Hepatocyte (in vitro differentiated cells): ENCODE results near the gene TIAM1. TPM values are rescaled to one million over a fixed set of nuclear protein-coding genes. Genes with fewer than 3 reads are reported as not detected.

Experiments
- DNase-seq: peaks from one replicate; pipeline ENCODE4 v3.0.0-alpha.2; 2016; ENCODE audit warnings: low spot score
- H2AFZ ChIP-seq: fragments of 200-600 bp; sonication (generic); 2 replicates; pipeline ENCODE4 v1.6.0; 2016; ENCODE audit warnings: antibody characterized with exemption, mild to moderate bottlenecking
- H3K27ac ChIP-seq: fragments of 200-600 bp; sonication (generic); 2 replicates; pipeline ENCODE4 v1.5.1; 2016; ENCODE audit warnings: mild to moderate bottlenecking
- H3K27me3 ChIP-seq: fragments of 200-600 bp; sonication (generic); 2 replicates; pipeline ENCODE4 v1.6.1; 2016
- H3K36me3 ChIP-seq: fragments of 200-600 bp; sonication (generic); replicated peaks from 2 replicates; pipeline ENCODE4 v1.5.1; 2016; ENCODE audit warnings: low read depth; ENCODE audit not compliant: insufficient read depth
- H3K4me1 ChIP-seq: fragments of 200-600 bp; sonication (generic); 2 replicates; pipeline ENCODE4 v1.5.1; 2016; ENCODE audit warnings: mild to moderate bottlenecking, moderate library complexity; ENCODE audit not compliant: insufficient read depth
- H3K4me2 ChIP-seq: fragments of 200-600 bp; sonication (generic); 2 replicates; pipeline ENCODE4 v1.6.0; 2016
- H3K4me3 ChIP-seq: fragments of 200-600 bp; sonication (generic); 2 replicates; pipeline ENCODE4 v1.5.1; 2016; ENCODE audit warnings: mild to moderate bottlenecking
- H3K79me2 ChIP-seq: fragments of 200-600 bp; sonication (generic); 2 replicates; pipeline ENCODE4 v1.6.0; 2017; ENCODE audit warnings: mild to moderate bottlenecking
- H3K9me2 ChIP-seq: fragments of 200-600 bp; sonication (generic); replicated peaks from 2 replicates; pipeline ENCODE4 v1.6.0; 2017; ENCODE audit warnings: mild to moderate bottlenecking; ENCODE audit not compliant: insufficient read depth
- H3K9me3 ChIP-seq: fragments of 200-600 bp; sonication (generic); 2 replicates; pipeline ENCODE4 v1.5.1; 2016; ENCODE audit warnings: low read depth, mild to moderate bottlenecking
- H4K20me1 ChIP-seq: fragments of 200-600 bp; sonication (generic); 2 replicates; pipeline ENCODE4 v1.6.0; 2016; ENCODE audit warnings: mild to moderate bottlenecking; ENCODE audit not compliant: insufficient read depth, poor library complexity, severe bottlenecking
- EZH2 ChIP-seq: fragments of 200-600 bp; sonication (generic); IDR thresholded peaks from 2 replicates; pipeline ENCODE4 v1.6.1; 2016; ENCODE audit warnings: antibody characterized with exemption, mild to moderate bottlenecking, borderline replicate concordance
- EZH2phosphoT487 ChIP-seq: fragments of 200-600 bp; sonication (generic); IDR thresholded peaks from one replicate; pipeline ENCODE4 v1.6.1; 2018; ENCODE audit warnings: antibody characterized with exemption, mild to moderate bottlenecking, low read depth, moderate library complexity; ENCODE audit not compliant: unreplicated experiment, severe bottlenecking
- WGBS: methylation state at CpG from one replicate; pipeline ENCODE4 v1.1.6; 2016; ENCODE audit warnings: low lambda C conversion rate; ENCODE audit errors: missing lambda C conversion rate; 5-methylcytosine and 5-hydroxymethylcytosine counted together
- polyA plus RNA-seq: library from polyadenylated mRNA; unstranded; fragments of >200 nt; fragmentation: Nextera tagmentation; extraction: Ambion mirVana; gene quantifications from 2 replicates; pipeline ENCODE4 v1.2.1, GENCODE V29; 2016
- total RNA-seq: library from RNA; depleted of rRNA; stranded (reverse); fragments of >200 nt; gene quantifications from 2 replicates; pipeline ENCODE4 v1.2.3, GENCODE V29; 2014
- TF ChIP-seq, protein P1 (sequence below): fragments of 200-600 bp; sonication (generic); IDR thresholded peaks from 2 replicates; pipeline ENCODE4 v1.5.1; 2016; ENCODE audit warnings: antibody characterized with exemption, mild to moderate bottlenecking; ENCODE audit not compliant: poor library complexity

Gene TIAM1
- total and polyA plus RNA-seq, 2 experiments from 2014 or later = 8.8 TPM

DNA sequence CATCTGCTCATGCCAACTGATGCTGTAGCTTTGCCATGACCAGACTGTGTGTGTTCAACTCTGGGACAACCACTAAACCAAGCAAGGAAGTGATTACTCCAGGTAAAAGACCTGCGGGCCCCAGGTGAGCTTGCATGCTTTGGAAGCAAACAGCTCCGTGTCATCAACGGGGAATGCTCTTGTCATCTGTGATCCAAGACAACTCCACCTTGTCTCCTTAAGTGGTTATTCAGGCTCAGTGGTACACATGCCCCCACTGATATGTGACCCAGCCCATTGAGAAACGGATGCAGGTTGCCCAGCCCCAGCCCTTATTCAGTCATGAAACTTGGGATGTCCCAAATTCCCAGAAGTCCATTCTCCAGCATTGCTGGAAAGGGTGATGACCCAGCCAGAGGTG is 89.0 kb downstream of the TIAM1 start:
- 91% methylated on average over 4 of the region's 4 CpGs for WGBS
- no peaks in the 10 kb centered on the region for H3K9me2 ChIP-seq
- no peak overlapping the region for H3K4me2 ChIP-seq

DNA sequence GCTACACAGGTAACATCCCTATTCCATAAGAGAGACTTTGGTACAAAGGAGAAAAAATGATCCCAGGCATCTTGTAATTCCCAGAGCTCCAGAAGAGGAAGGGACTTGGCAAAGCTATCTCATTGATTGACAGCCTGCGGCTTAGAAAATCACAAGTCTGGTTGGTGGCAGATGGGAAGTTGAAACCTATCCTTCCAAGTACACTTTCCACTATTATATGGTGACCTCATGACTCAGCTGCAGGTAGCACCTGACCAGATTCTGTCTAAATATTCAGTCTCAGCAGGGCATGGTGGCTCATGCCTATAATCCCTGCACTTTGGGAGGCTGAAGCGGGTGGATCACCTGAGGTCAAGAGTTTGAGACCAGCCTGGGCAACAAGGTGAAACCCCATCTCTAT is 89.9 kb downstream of the TIAM1 start:
- Histone ChIP-seq H3K9me3 (no peaks in the 10 kb centered on the region), H3K4me2 (no peak overlapping the region), H3K79me2 (no peaks in the 10 kb centered on the region), H3K4me3 (no peak overlapping the region), H3K27ac (no peak overlapping the region), H3K4me1 (no peaks in the 10 kb centered on the region), H3K27me3 (no peaks in the 10 kb centered on the region), H2AFZ (no peak overlapping the region), H4K20me1 (no peaks in the 10 kb centered on the region), H3K36me3 (no peaks in the 10 kb centered on the region), H3K9me2 (no peaks in the 10 kb centered on the region)
- DNase-seq = no peak
- TF ChIP-seq, protein P1, sequence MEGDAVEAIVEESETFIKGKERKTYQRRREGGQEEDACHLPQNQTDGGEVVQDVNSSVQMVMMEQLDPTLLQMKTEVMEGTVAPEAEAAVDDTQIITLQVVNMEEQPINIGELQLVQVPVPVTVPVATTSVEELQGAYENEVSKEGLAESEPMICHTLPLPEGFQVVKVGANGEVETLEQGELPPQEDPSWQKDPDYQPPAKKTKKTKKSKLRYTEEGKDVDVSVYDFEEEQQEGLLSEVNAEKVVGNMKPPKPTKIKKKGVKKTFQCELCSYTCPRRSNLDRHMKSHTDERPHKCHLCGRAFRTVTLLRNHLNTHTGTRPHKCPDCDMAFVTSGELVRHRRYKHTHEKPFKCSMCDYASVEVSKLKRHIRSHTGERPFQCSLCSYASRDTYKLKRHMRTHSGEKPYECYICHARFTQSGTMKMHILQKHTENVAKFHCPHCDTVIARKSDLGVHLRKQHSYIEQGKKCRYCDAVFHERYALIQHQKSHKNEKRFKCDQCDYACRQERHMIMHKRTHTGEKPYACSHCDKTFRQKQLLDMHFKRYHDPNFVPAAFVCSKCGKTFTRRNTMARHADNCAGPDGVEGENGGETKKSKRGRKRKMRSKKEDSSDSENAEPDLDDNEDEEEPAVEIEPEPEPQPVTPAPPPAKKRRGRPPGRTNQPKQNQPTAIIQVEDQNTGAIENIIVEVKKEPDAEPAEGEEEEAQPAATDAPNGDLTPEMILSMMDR = no peak
- TF ChIP-seq EZH2 (no peak), EZH2phosphoT487 (no peak)
- WGBS = 95% methylated on average over 2 of the region's 2 CpGs

More for the DNA sequence above, 89.0 kb downstream of the TIAM1 start:
- Histone ChIP-seq H3K4me1 (no peaks in the 10 kb centered on the region), H3K79me2 (no peaks in the 10 kb centered on the region), H3K27me3 (no peaks in the 10 kb centered on the region), H3K36me3 (no peaks in the 10 kb centered on the region), H3K9me3 (no peaks in the 10 kb centered on the region), H2AFZ (no peak overlapping the region), H3K4me3 (no peak overlapping the region), H4K20me1 (no peaks in the 10 kb centered on the region), H3K27ac (no peak overlapping the region)
- TF ChIP-seq EZH2phosphoT487 (no peak), EZH2 (no peak)
- TF ChIP-seq, protein P1 = no peak
- DNase-seq = no peak

DNA sequence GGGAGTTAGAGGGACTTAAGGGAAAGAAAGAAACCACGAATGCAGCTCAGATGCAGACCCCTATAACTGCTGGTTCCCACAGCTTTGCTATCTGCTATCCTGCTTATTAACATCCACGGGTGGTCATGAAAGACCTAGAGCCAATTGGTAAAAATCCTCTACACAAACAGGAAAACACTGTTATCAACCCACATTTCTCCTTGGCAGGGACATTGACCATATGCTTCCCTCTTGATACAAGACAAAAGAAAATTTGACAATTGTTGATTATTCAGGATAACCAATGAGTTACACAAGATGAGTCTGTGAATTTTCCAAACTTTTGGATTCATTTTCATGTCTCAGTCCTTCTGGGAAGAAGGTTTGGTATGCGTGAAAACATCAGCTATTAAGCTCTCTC is 90.4 kb downstream of the TIAM1 start:
- WGBS = 75% methylated on average over 3 of the region's 3 CpGs
- Histone ChIP-seq H3K9me2 (no peaks in the 10 kb centered on the region), H4K20me1 (no peaks in the 10 kb centered on the region), H3K4me1 (no peaks in the 10 kb centered on the region), H3K79me2 (no peaks in the 10 kb centered on the region), H3K9me3 (no peaks in the 10 kb centered on the region), H3K27me3 (no peaks in the 10 kb centered on the region), H3K36me3 (no peaks in the 10 kb centered on the region), H3K4me2 (no peak overlapping the region), H2AFZ (no peak overlapping the region), H3K4me3 (no peak overlapping the region), H3K27ac (no peak overlapping the region)
- DNase-seq = no peak
- no peak for TF ChIP-seq EZH2phosphoT487
- no peak for TF ChIP-seq EZH2
- TF ChIP-seq, protein P1 = no peak

DNA sequence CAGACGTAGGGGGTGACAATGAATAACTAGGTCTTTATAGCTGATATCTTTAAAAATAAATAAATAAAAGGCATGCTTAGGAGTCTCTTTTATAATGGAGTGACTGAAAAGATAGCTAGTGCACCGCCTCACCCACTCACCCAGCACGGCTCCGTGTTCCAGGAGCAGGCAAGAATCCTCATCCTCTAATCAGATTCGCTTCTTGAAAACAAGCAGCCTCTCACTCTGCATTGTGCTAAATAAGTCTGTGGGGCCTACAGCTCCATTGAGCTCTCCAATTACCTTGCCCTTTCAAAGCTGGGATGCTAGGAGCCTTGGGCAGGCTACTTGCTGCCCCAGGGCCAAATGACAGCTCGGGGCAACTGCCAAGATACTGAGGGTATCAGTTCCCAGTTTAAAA is 91.5 kb downstream of the TIAM1 start:
- Histone ChIP-seq H2AFZ (no peak overlapping the region), H3K9me3 (no peaks in the 10 kb centered on the region), H3K27ac (no peak overlapping the region), H3K4me1 (no peaks in the 10 kb centered on the region), H3K27me3 (no peaks in the 10 kb centered on the region), H3K4me2 (no peak overlapping the region), H4K20me1 (no peaks in the 10 kb centered on the region), H3K36me3 (no peaks in the 10 kb centered on the region), H3K4me3 (no peak overlapping the region), H3K79me2 (no peaks in the 10 kb centered on the region), H3K9me2 (no peaks in the 10 kb centered on the region)
- TF ChIP-seq, protein P1 = no peak
- TF ChIP-seq EZH2 (no peak), EZH2phosphoT487 (no peak)
- WGBS = 76% methylated on average over 6 of the region's 6 CpGs
- no peak for DNase-seq
